ENCODE measurements around the gene DNAH14.

DNAH14 gene

GRCh38 chr1:225413708-225414375 lies 484.4 kb downstream of the DNAH14 start:
- no peak for DNase-seq

GRCh38 chr1:225415307-225415706 lies 485.8 kb downstream of the DNAH14 start:
- DNase-seq = no peak

- DNase-seq = no peak
Observed at GRCh38 chr1:225415967-225416745, 486.7 kb downstream of the DNAH14 start.

- DNase-seq = no peak
Observed at GRCh38 chr1:225418059-225418458, 488.6 kb downstream of the DNAH14 start.

- DNase-seq = no peak
Observed at GRCh38 chr1:225418598-225418997, 489.1 kb downstream of the DNAH14 start.

- DNase-seq = no peak
Observed at GRCh38 chr1:225422031-225422605, 492.6 kb downstream of the DNAH14 start.

GRCh38 chr1:225422795-225423517 lies 493.5 kb downstream of the DNAH14 start:
- DNase-seq = no peak

- DNase-seq = no peak
Observed at GRCh38 chr1:225423518-225423855, 494.0 kb downstream of the DNAH14 start.

GRCh38 chr1:225424562-225425200 lies 495.2 kb downstream of the DNAH14 start:
- no peak for DNase-seq

- no peak for DNase-seq
Observed at GRCh38 chr1:225425201-225425786, 495.8 kb downstream of the DNAH14 start.

- DNase-seq = peak; percentile 16
Observed at GRCh38 chr1:225426395-225427234, 497.1 kb downstream of the DNAH14 start.

- DNase-seq = peak; percentile 33
Observed at GRCh38 chr1:225427235-225428067, 498.0 kb downstream of the DNAH14 start, which contains the start of gene LBR. TSS of gene LBR (minus strand) at chr1:225428038. CDS start at chr1:225424075, 3,963 bp downstream.

GRCh38 chr1:225428068-225428880 lies 498.8 kb downstream of the DNAH14 start:
- DNase-seq = peak; percentile 89

- no peak for DNase-seq
Observed at GRCh38 chr1:225428881-225429455, 499.5 kb downstream of the DNAH14 start.

- no peak for DNase-seq
Observed at GRCh38 chr1:225430301-225430700, 500.8 kb downstream of the DNAH14 start.

GRCh38 chr1:225431081-225431863 lies 501.8 kb downstream of the DNAH14 start:
- no peak for DNase-seq

- no peak for DNase-seq
Observed at GRCh38 chr1:225434046-225434445, 504.6 kb downstream of the DNAH14 start.

GRCh38 chr1:225435076-225435475 lies 505.6 kb downstream of the DNAH14 start:
- no peak for DNase-seq

All from stimulated activated CD4-positive, alpha-beta T cell treated with anti-CD3 and anti-CD28 coated beads, Interleukin-4, amount 100 ng/mL, for 24 hours (primary cell).